HG03095 (cell line): Measurements from ENCODE around the gene SMIM43.
A peak's percentile ranks its signal among the peaks of the same experiment; 100 is the strongest.
"Not testable (repeated sequence)": the region's sequence is repeated elsewhere in the genome, so short reads cannot be mapped to it uniquely, and the experiment has no call there.

Experiments used
- ATAC-seq: cut with Tn5 transposase; IDR thresholded peaks from one replicate; pipeline ENCODE4 v1.9.1; 2021; ENCODE audit warnings: moderate library complexity; ENCODE audit not compliant: unreplicated experiment

The SMIM43 gene

DNA sequence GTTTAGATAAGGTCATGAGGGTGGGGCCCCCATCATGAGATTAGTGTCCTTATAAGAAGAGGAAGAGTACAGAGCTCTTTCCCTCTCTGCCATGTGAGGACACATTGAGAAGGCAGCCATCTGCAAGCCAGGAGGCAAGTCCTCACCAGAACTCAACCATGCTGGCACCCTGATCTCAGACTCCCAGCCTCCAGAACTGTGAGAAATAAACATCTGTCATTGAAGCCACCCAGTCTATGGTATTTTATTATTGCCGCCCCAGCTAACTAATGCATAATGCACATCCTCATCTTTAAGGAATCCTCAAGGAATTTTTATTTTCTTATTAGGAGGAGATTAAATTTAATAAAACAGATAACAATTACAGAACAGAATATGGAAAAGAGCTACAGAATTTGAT lies 19.4 kb upstream of the SMIM43 start:
- no peak for ATAC-seq

GRCh38 chr4:121783210-121783609 lies 18.2 kb upstream of the SMIM43 start:
- no peak for ATAC-seq

GRCh38 chr4:121778991-121779628 lies 14.1 kb upstream of the SMIM43 start:
- no peak for ATAC-seq

DNA sequence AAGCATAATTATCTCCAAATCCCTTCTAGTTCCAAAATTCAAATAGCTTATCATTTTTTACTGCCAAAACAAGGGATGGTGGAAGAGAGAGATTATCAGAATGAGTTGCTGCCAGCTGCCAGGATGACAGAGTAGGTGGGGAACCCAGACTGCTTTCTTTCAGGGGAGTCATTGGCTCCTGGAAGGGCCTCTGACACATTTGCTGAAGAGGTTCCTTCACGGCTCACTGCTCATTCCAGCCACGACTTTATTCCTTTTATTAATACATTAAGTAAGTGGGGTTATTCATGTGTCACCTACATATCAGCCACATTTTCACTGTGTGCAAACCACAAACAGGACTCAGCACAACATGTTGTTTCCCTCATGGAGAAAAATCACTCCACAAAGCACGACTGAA lies 12.7 kb upstream of the SMIM43 start:
- ATAC-seq, result peak; percentile 70

- ATAC-seq, result no peak
Measured at GRCh38 chr4:121776610-121777401, 11.8 kb upstream of the SMIM43 start.

DNA sequence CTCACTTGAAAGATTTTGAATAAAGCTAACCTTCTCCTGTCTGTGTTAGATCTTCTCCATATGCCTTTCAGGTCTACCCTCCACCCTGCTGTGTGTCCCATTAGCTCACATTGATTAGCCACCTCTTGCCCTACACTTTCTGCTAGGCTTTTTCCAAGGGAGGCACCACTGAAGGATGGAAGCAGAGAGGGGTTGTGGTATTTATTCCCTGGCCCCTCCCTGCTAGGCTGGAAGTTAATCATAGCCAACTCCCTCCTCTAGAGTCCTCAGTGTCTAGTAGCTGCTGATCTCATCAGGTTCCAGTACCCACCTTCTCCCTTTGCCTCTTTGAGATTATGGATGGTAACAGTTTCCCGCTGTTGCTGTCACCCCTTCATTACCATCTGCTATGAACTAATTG lies 8.9 kb upstream of the SMIM43 start:
- no peak for ATAC-seq

DNA sequence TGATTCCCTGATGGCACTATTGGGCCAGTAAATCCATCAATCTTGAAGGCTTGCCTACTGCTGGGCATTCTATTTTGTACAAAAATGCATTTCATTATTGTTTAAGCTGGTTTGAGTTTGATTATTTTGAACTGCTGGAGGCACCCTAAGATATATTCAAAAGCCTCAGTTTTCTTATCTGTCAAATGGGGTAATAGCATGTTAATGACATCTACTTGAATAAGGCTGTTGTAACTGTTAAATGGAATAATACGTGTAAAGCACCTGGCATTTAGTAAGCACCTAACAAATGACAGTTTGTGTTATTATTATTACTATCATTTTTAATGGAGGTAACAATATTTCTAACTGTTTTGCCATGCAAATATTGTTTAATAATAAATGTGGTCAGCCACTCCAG lies 6.9 kb upstream of the SMIM43 start:
- no peak for ATAC-seq

- ATAC-seq, result no peak
Measured at GRCh38 chr4:121769341-121769740, 4.4 kb upstream of the SMIM43 start.

- no peak for ATAC-seq
Measured at GRCh38 chr4:121767166-121767565, 2.2 kb upstream of the SMIM43 start.

DNA sequence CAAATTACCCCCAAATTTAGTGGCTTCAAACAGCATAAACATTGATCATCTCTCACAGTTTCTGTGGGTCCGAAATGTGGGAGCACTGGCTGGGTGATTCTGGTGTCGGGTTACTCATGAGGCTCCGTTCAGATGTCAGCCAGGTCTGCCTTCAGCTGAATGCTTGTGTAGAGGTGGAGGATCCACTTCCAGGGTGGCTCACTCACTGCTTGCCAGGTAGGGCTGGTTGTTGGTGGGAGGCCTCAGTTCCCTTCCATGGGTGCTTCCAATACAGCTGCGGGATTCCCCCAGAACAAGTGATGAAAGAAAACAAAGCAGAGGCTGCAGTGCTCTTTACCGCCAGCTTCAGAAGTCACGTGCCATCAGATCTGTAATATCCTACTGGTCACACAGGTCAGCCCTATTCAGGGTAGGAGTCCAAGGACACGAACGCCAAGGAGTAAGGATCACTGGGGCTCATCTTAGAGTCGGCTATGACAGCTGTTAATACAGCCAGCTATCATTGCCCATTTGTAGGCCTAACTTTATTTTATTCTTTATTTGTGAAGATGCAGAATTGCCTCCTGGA lies 1.1 kb upstream of the SMIM43 start:
- no peak for ATAC-seq

DNA sequence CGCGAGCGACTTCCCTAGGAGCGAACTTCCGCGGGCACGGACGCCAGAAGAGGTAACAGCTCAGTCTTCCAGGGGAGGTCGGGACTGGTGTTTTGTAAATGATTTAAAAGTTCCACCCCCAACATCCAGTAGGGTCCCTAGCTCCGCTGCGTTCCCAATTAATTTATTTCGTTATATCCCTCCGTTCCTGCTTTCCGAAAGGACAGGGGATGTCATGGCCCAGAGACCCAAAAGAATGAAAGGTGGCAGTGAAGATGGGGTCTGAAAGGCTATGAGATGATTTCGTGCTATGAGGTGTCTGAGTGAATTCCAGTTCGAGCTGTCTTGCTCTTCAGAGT lies 373 bp upstream of the SMIM43 start:
- no peak for ATAC-seq

GRCh38 chr4:121764303-121764701 lies 662 bp downstream of the SMIM43 start:
- no peak for ATAC-seq

- no peak for ATAC-seq
Measured at GRCh38 chr4:121760205-121760604, 4.8 kb downstream of the SMIM43 start.

DNA sequence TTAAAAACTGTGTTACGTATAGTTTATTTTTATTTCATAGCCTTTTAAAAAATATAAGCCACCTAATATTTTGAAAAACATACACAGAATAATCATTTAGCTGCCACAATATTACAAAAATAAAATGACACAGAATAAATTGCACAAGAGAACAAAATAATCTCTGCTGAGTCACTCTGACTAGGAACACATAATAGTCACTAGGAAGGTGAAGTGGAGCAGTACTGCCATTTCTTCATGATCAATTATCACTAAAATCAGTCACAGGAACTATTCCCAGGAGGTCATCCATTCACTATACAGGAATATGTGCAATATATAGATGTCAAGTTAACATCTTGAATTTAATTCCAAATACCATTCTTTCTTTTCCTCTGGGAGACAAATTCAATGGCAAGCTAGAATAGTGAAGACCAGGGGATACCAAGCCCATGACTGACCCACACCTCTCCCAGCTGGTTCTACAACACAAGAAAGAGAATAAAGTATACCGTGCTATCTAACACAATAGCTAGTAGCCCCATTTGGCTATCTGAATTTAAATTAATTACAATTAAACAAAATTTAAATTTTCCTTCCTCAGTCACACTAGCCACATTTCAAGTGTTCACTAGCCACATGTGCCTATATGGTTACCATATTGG lies 5.9 kb downstream of the SMIM43 start:
- ATAC-seq, result no peak

DNA sequence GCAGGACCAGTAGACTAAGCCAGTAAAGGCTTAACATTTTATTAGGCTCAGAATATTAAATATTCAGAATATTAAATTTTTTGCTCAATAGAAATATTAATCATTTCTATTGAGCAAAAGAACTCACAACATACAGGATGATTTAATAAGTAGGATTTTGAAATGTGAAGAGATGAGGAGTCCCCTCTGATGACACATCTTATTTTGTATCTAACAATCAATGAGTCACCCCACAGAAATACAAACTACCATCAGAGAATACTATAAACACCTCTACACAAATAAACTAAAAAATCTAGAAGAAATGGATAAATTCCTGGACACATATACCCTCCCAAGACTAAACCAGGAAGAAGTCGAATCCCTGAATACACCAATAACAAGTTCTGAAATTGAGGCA lies 12.8 kb downstream of the SMIM43 start:
- not testable (repeated sequence) for ATAC-seq

GRCh38 chr4:121749225-121749624 lies 15.7 kb downstream of the SMIM43 start:
- ATAC-seq, result no peak

DNA sequence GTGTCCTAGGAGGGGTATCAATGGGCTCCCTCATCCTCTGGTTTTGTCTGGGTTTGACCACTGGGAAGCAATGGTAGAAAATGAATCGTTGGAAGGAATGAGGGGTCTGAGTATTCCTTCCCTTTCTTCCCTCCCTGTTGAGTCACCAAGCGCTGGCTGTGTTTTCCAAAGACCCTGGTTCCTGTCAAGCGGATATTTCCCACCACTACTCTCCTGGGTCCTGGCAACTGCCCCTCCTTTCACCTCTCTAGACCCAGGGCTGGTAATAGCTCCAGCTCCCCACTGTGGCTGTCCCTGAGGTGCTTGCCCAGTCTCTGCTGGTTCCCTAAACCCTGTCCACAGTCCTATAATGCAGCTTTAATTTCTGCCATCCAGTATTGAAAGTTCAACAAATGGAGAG lies 22.2 kb downstream of the SMIM43 start:
- ATAC-seq, result no peak

GRCh38 chr4:121741751-121742150 lies 23.2 kb downstream of the SMIM43 start:
- ATAC-seq, result no peak

- no peak for ATAC-seq
Measured at GRCh38 chr4:121740796-121741409, 24.1 kb downstream of the SMIM43 start.

DNA sequence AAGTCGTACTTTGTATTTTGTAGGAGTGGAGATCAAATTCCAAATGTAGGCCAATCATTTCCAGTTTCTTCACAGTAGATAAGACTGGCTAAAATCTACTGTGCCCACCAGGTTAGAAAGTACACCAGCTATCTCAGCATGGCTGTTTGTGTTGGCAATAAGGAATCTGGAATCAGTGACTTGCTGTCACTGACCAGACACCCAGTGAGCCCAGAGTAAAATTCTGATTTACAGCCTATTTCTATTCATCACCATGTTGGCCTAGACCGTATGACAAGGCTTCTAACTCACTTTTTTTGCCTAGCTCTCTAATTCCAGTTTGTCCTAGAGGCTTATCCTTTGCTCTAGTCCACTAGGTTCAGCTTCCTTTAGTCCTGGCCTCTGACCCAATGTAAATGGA lies 25.4 kb downstream of the SMIM43 start:
- ATAC-seq, result no peak

DNA sequence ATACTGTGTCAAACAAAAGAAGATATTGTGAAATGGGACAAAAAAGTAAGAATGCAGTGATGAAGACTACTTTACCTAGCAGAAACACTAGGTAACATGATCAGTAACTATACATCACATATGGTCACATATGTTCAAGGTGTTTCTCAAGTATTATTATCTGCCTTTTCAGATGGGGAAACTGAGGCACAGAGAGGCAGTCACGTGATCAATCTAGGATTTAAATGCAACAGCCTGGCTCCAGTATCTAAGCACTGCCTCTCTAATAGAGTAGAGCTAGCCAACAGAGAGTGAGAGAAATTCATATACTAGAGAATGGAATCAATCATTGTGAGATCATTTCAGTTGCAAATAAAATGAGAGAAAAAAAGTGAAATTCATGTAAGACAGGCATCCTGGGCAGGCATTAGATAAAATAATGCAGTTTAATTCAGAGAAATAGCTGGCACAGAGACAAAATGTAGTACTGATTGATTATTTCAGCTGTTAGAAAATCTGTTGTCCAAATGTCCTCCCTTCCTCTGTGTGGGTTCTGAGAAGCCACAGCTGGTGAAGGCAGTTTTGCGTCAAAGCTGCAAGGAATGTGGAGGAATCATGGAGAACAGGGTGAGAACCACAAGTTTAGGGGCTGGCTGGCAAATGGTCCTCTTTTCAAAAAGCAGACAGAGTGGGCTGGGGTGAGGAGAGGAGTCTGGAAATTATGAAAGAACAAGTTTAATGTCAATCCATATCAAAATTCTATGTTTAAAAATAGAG lies 26.0 kb downstream of the SMIM43 start:
- no peak for ATAC-seq
